Stimulated activated CD8-positive, alpha-beta memory T cell treated with anti-CD3 and anti-CD28 coated beads, Interleukin-4, amount 100 ng/mL, for 1 hour (primary cell): ENCODE results near the gene LHX2.
"Not testable (repeated sequence)": the region's sequence is repeated elsewhere in the genome, so short reads cannot be mapped to it uniquely, and the experiment has no call there.

Experiments
- DNase-seq, 2 donors: peaks; one replicate each; pipeline ENCODE4 v3.0.0-alpha.2; 2020; ENCODE audit warnings: low read depth in 2 of 2, low spot score in 1 of 2

The LHX2 gene

GRCh38 chr9:124011460-124012301, at the start of gene LHX2:
TSS of gene LHX2 (plus strand) at chr9:124011768. CDS start at chr9:124012349, 581 bp downstream.
- no peak for DNase-seq

GRCh38 chr9:123964761-123965160, 46.8 kb upstream of the LHX2 start:
- no peak for DNase-seq

GRCh38 chr9:123965801-123966686, 45.5 kb upstream of the LHX2 start:
- DNase-seq, result no peak

- DNase-seq, result no peak
These were observed 44.2 kb upstream of the LHX2 start for GRCh38 chr9:123967323-123967722.

GRCh38 chr9:123972618-123973017, 39.0 kb upstream of the LHX2 start:
- DNase-seq, result no peak

GRCh38 chr9:123973590-123974223, 37.9 kb upstream of the LHX2 start:
- no peak for DNase-seq

GRCh38 chr9:123974471-123974870, 37.1 kb upstream of the LHX2 start:
- no peak for DNase-seq

- DNase-seq, result no peak
These were observed 35.7 kb upstream of the LHX2 start for GRCh38 chr9:123975871-123976270.

- not testable (repeated sequence) for DNase-seq
These were observed 35.0 kb upstream of the LHX2 start for GRCh38 chr9:123976579-123976978.

GRCh38 chr9:123978981-123979380, 32.6 kb upstream of the LHX2 start:
- no peak for DNase-seq

GRCh38 chr9:123982535-123982934, 29.0 kb upstream of the LHX2 start:
- DNase-seq, result no peak

GRCh38 chr9:123983047-123983446, 28.5 kb upstream of the LHX2 start:
- DNase-seq, result no peak

GRCh38 chr9:123984802-123985201, 26.8 kb upstream of the LHX2 start:
- no peak for DNase-seq

- no peak for DNase-seq
These were observed 25.7 kb upstream of the LHX2 start for GRCh38 chr9:123985869-123986268.

- DNase-seq, result no peak
These were observed 21.1 kb upstream of the LHX2 start for GRCh38 chr9:123990427-123990826.

- DNase-seq, result not testable (repeated sequence)
These were observed 18.9 kb upstream of the LHX2 start for GRCh38 chr9:123992679-123993078.

GRCh38 chr9:123996731-123997421, 14.7 kb upstream of the LHX2 start:
- no peak for DNase-seq

- DNase-seq, result no peak
These were observed 13.8 kb upstream of the LHX2 start for GRCh38 chr9:123997665-123998277.

GRCh38 chr9:123998278-123998925, 13.2 kb upstream of the LHX2 start:
- DNase-seq, result no peak
